22Rv1 (cell line): Measurements from ENCODE around the gene NIT1.

Source experiments
- CTCF ChIP-seq: fragments of 450-650 bp; IDR thresholded peaks from 2 replicates; pipeline ENCODE4 v1.5.1; 2017; ENCODE audit warnings: mild to moderate bottlenecking
- ZFX ChIP-seq: fragments of 450-650 bp; IDR thresholded peaks from 2 replicates; pipeline ENCODE4 v1.6.1; 2017; ENCODE audit warnings: antibody characterized with exemption, borderline replicate concordance

GRCh38 chr1:161106431-161106830, 11.5 kb upstream of the NIT1 start:
- TF ChIP-seq CTCF (no peak), ZFX (no peak)
